ENCODE data around the gene DBF4. TPM values are rescaled to one million over a fixed set of nuclear protein-coding genes. Genes with fewer than 3 reads are reported as not detected.
"Not testable (repeated sequence)": the region's sequence is repeated elsewhere in the genome, so short reads cannot be mapped to it uniquely, and the experiment has no call there.

DBF4 gene
- total and polyA plus RNA-seq, 4 donors: 2.3 to 27.0 (median 3.7) TPM

DNA sequence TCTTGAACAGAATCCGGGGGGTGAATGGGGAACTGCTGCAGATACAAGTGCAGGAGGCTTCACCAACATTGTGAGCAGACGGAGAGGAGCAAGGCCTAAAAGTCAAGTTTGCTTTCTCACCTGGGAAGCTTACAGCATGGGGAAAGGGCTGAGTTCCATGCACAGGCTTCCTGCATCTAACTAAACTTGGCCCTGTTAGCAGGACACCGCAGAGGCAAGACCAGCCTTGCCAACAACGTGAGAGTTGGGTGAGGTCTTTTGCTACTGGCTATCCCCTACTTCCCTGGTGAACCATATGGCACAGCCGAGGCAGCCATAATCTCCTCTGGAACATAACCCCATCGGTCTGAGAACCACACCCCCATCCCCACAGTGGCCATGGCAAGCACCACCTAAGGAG is 43.6 kb downstream of the DBF4 start:
- Histone ChIP-seq H3K27me3 (ENCODE audit: control insufficient read depth in 4 of 4, insufficient read depth in 4 of 4, low read length in 3 of 4) (no peaks in the 10 kb centered on the region), H3K27ac (ENCODE audit: low read depth in 1 of 2, low read length in 2 of 2) (no peak overlapping the region), H3K4me1 (ENCODE audit: control insufficient read depth in 4 of 4, insufficient read depth in 4 of 4, low read length in 3 of 4) (no peaks in the 10 kb centered on the region), H3K4me3 (ENCODE audit: low read depth in 1 of 3, low read length in 3 of 3) (no peak overlapping the region), H3K9me3 (ENCODE audit: control insufficient read depth in 4 of 4, low read length in 3 of 4) (no peaks in the 10 kb centered on the region), H3K9ac (ENCODE audit: low read depth in 1 of 2, low read length in 2 of 2) (no peak overlapping the region), H3K36me3 (ENCODE audit: control insufficient read depth in 4 of 4, insufficient read depth in 3 of 4, low read depth in 1 of 4, low read length in 3 of 4) (no peaks in the 10 kb centered on the region)
- WGBS: 88% methylated on average over 6 of the region's 6 CpGs
- TF ChIP-seq, protein P1, sequence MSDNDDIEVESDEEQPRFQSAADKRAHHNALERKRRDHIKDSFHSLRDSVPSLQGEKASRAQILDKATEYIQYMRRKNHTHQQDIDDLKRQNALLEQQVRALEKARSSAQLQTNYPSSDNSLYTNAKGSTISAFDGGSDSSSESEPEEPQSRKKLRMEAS (IDR thresholded peaks at IDR 0.05): no peak
- TF ChIP-seq HNF4G (IDR thresholded peaks at IDR 0.05) (no peak), SP1 (IDR thresholded peaks at IDR 0.05) (no peak)
- DNase-seq (ENCODE audit: low spot score): no peak

- DNase-seq (ENCODE audit: low spot score): no peak
- Histone ChIP-seq H3K4me3 (ENCODE audit: low read depth in 1 of 3, low read length in 3 of 3) (no peak overlapping the region), H3K36me3 (ENCODE audit: control insufficient read depth in 4 of 4, insufficient read depth in 3 of 4, low read depth in 1 of 4, low read length in 3 of 4) (no peaks in the 10 kb centered on the region), H3K9me3 (ENCODE audit: control insufficient read depth in 4 of 4, low read length in 3 of 4) (no peaks in the 10 kb centered on the region), H3K27ac (ENCODE audit: low read depth in 1 of 2, low read length in 2 of 2) (no peak overlapping the region), H3K9ac (ENCODE audit: low read depth in 1 of 2, low read length in 2 of 2) (no peak overlapping the region), H3K27me3 (ENCODE audit: control insufficient read depth in 4 of 4, insufficient read depth in 4 of 4, low read length in 3 of 4) (no peaks in the 10 kb centered on the region), H3K4me1 (ENCODE audit: control insufficient read depth in 4 of 4, insufficient read depth in 4 of 4, low read length in 3 of 4) (no peaks in the 10 kb centered on the region)
- WGBS: 81% methylated on average over 5 of the region's 5 CpGs
- TF ChIP-seq, protein P1 (IDR thresholded peaks at IDR 0.05): no peak
- TF ChIP-seq GABPA (IDR thresholded peaks at IDR 0.05 in 1 of 2, conservative IDR thresholded peaks at IDR 0.05 in 1 of 2): no peak
- no peak for TF ChIP-seq SP1 (IDR thresholded peaks at IDR 0.05)
- TF ChIP-seq TAF1 (conservative IDR thresholded peaks at IDR 0.05): no peak
- TF ChIP-seq REST (IDR thresholded peaks at IDR 0.05): no peak
- no peak for TF ChIP-seq JUND (IDR thresholded peaks at IDR 0.05)
- TF ChIP-seq FOXA1 (IDR thresholded peaks at IDR 0.05): no peak
- TF ChIP-seq RXRA (IDR thresholded peaks at IDR 0.05): no peak
These were observed 44.3 kb downstream of the DBF4 start for GRCh38 chr7:87920578-87920977.

GRCh38 chr7:87922759-87923395 is 46.6 kb downstream of the DBF4 start:
- WGBS: 95% methylated on average over 8 of the region's 8 CpGs
- not testable (repeated sequence) for H3K9ac ChIP-seq (ENCODE audit: low read depth in 1 of 2, low read length in 2 of 2); H3K9me3 ChIP-seq (ENCODE audit: control insufficient read depth in 4 of 4, low read length in 3 of 4); H3K36me3 ChIP-seq (ENCODE audit: control insufficient read depth in 4 of 4, insufficient read depth in 3 of 4, low read depth in 1 of 4, low read length in 3 of 4); H3K27ac ChIP-seq (ENCODE audit: low read depth in 1 of 2, low read length in 2 of 2); DNase-seq (ENCODE audit: low spot score); H3K27me3 ChIP-seq (ENCODE audit: control insufficient read depth in 4 of 4, insufficient read depth in 4 of 4, low read length in 3 of 4); H3K4me3 ChIP-seq (ENCODE audit: low read depth in 1 of 3, low read length in 3 of 3); H3K4me1 ChIP-seq (ENCODE audit: control insufficient read depth in 4 of 4, insufficient read depth in 4 of 4, low read length in 3 of 4)

All from liver (tissue), 9 donors.